HEK293 (cell line): Measurements from ENCODE around the gene CLEC4G.

ENCODE experiments used
- CTCF ChIA-PET: fragments of 350-600 bp; formaldehyde crosslinking; extraction: SDS; loops from one replicate; lab custom pipeline; 2021; ENCODE audit warnings: antibody characterized with exemption; lab: Yijun Ruan, JAX
- POLR2A ChIA-PET: fragments of 300-600 bp; formaldehyde crosslinking; extraction: SDS; loops from one replicate; lab custom pipeline; 2020; ENCODE audit warnings: antibody characterized with exemption, inconsistent platforms; lab: Yijun Ruan, JAX
- H3K27ac ChIP-seq: fragments of 200-500 bp; sonication (Bioruptor generic); 2 replicates; pipeline ENCODE4 v1.5.1; 2014; ENCODE audit warnings: low read depth, low read length, control low read depth, inconsistent platforms; ENCODE audit errors: extremely low read depth
- H3K36me3 ChIP-seq, 2 experiments: fragments of 200-500 bp in 1 of 2; sonication (Bioruptor generic) in 1 of 2; 1 replicate in 1 of 2; 2 replicates in 1 of 2; pipeline ENCODE4 v1.5.1; 2014 to 2017; ENCODE audit warnings: inconsistent platforms in 2 of 2, low read length in 2 of 2; ENCODE audit not compliant: control insufficient read depth in 2 of 2, insufficient read depth in 1 of 2
- H3K4me1 ChIP-seq: fragments of 200-500 bp; sonication (Bioruptor generic); 2 replicates; pipeline ENCODE4 v1.5.1; 2014; ENCODE audit warnings: mild to moderate bottlenecking, low read length, inconsistent platforms; ENCODE audit not compliant: control insufficient read depth, insufficient read depth
- H3K4me3 ChIP-seq: 2 replicates; pipeline ENCODE4 v1.5.1; 2011; ENCODE audit warnings: low read depth, mild to moderate bottlenecking, control low read depth, low read length, moderate library complexity
- H3K9me3 ChIP-seq: fragments of 200-500 bp; sonication (Bioruptor generic); 2 replicates; pipeline ENCODE4 v1.5.1; 2014; ENCODE audit warnings: low read depth, low read length, inconsistent platforms; ENCODE audit not compliant: control insufficient read depth, insufficient read depth
- IKZF3 ChIP-seq: fragments of 450-650 bp; IDR thresholded peaks from 2 replicates; pipeline ENCODE4 v1.5.0; 2018; ENCODE audit warnings: missing biosample characterization, mild to moderate bottlenecking, missing genetic modification characterization, moderate library complexity
- KLF7 ChIP-seq: fragments of 450-650 bp; formaldehyde crosslinking; IDR thresholded peaks from 2 replicates; pipeline ENCODE4 v1.5.1; 2016; ENCODE audit warnings: missing biosample characterization, missing genetic modification characterization, borderline replicate concordance
- ZBTB1 ChIP-seq: fragments of 450-650 bp; formaldehyde crosslinking; IDR thresholded peaks from 2 replicates; pipeline ENCODE4 v1.5.1; 2016; ENCODE audit warnings: missing biosample characterization, missing genetic modification characterization
- ZNF133 ChIP-seq: fragments of 450-650 bp; formaldehyde crosslinking; IDR thresholded peaks from 2 replicates; pipeline ENCODE4 v1.5.1; 2016; ENCODE audit warnings: missing biosample characterization, missing genetic modification characterization
- ZNF2 ChIP-seq: fragments of 450-650 bp; formaldehyde crosslinking; IDR thresholded peaks from 2 replicates; pipeline ENCODE4 v1.5.1; 2016; ENCODE audit warnings: missing biosample characterization, missing genetic modification characterization
- ZNF274 ChIP-seq, 2 experiments: fragments of 200-500 bp in 1 of 2; fragments of 450-650 bp in 1 of 2; sonication (Bioruptor generic) in 1 of 2; formaldehyde crosslinking in 1 of 2; IDR thresholded peaks; 2 replicates each; pipeline versions ENCODE4 v1.5.1 to v1.6.1; 2014 to 2016; ENCODE audit warnings: borderline replicate concordance in 1 of 2, inconsistent platforms in 1 of 2, low read length in 1 of 2, missing biosample characterization in 1 of 2, missing genetic modification characterization in 1 of 2
- ZNF433 ChIP-seq: fragments of 450-650 bp; formaldehyde crosslinking; IDR thresholded peaks from 2 replicates; pipeline ENCODE4 v1.5.1; 2016; ENCODE audit warnings: missing biosample characterization, missing genetic modification characterization, low read depth
- TF ChIP-seq, protein P1 (sequence below): sonication (generic); formaldehyde crosslinking; IDR thresholded peaks from 2 replicates; pipeline ENCODE4 v1.8.1; 2022; ENCODE audit warnings: mild to moderate bottlenecking, moderate library complexity, missing genetic modification reagents
- TF ChIP-seq, protein P2 (sequence below): fragments of 450-650 bp; formaldehyde crosslinking; IDR thresholded peaks from 2 replicates; pipeline ENCODE4 v1.5.1; 2016; ENCODE audit warnings: missing biosample characterization, missing genetic modification characterization, borderline replicate concordance
- TF ChIP-seq, protein P3 (sequence below): fragments of 450-650 bp; formaldehyde crosslinking; IDR thresholded peaks from 2 replicates; pipeline ENCODE4 v1.5.1; 2016; ENCODE audit warnings: missing biosample characterization, missing genetic modification characterization
- TF ChIP-seq, protein P4 (sequence below): fragments of 450-650 bp; formaldehyde crosslinking; IDR thresholded peaks from 2 replicates; pipeline ENCODE4 v1.5.1; 2016; ENCODE audit warnings: missing biosample characterization, missing genetic modification characterization, borderline replicate concordance
- TF ChIP-seq, protein P5 (sequence below): fragments of 450-650 bp; formaldehyde crosslinking; IDR thresholded peaks from 2 replicates; pipeline ENCODE4 v1.5.1; 2017; ENCODE audit warnings: missing biosample characterization, missing genetic modification characterization
- TF ChIP-seq, protein P6 (sequence below): IDR thresholded peaks from 2 replicates; pipeline ENCODE4 v1.6.1; 2011; ENCODE audit warnings: mild to moderate bottlenecking, low read depth, low read length, borderline replicate concordance

CLEC4G gene

DNA sequence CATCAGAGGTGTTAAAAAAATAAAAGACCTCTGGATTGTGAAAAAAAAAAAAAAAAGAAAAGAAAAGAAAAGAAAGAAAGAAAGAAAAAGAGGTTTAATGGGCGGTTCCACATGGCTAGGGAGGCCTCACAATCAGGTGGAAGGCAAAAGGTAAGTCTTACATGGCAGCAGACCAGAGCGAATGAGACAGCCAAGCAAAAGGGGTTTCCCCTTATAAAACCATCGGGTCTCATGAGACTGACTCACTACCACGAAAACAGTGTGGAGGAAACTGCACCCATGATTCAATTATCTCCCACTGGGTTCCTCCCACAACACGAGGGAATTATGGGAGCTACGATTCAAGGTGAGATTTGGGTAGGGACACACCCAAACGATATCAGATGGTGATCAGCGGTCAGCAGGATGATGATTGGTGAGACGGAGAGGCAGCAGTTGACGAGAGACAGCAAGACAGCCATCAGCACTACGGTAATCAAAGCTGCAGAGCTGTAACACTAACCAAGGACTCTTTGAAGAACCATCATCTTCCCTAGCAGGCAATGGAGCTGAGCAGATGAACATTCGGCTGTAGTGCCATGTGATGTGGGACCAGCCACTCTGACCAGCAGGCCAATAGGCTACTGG, 19.4 kb upstream of the CLEC4G start (continued):
- TF ChIP-seq, protein P1, sequence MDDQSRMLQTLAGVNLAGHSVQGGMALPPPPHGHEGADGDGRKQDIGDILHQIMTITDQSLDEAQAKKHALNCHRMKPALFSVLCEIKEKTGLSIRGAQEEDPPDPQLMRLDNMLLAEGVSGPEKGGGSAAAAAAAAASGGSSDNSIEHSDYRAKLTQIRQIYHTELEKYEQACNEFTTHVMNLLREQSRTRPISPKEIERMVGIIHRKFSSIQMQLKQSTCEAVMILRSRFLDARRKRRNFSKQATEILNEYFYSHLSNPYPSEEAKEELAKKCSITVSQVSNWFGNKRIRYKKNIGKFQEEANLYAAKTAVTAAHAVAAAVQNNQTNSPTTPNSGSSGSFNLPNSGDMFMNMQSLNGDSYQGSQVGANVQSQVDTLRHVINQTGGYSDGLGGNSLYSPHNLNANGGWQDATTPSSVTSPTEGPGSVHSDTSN (CRISPR knock-in tag) = no peak
- TF ChIP-seq ZNF274 (IDR thresholded peaks at IDR 0.05; ENCODE audit: low read length) (no peak), ZNF274 (tag by site-specific recombination; IDR thresholded peaks at IDR 0.05; ENCODE audit: borderline replicate concordance) (no peak)
- TF ChIP-seq, protein P2, sequence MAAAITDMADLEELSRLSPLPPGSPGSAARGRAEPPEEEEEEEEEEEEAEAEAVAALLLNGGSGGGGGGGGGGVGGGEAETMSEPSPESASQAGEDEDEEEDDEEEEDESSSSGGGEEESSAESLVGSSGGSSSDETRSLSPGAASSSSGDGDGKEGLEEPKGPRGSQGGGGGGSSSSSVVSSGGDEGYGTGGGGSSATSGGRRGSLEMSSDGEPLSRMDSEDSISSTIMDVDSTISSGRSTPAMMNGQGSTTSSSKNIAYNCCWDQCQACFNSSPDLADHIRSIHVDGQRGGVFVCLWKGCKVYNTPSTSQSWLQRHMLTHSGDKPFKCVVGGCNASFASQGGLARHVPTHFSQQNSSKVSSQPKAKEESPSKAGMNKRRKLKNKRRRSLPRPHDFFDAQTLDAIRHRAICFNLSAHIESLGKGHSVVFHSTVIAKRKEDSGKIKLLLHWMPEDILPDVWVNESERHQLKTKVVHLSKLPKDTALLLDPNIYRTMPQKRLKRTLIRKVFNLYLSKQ (tag by site-specific recombination) = no peak
- TF ChIP-seq, protein P3, sequence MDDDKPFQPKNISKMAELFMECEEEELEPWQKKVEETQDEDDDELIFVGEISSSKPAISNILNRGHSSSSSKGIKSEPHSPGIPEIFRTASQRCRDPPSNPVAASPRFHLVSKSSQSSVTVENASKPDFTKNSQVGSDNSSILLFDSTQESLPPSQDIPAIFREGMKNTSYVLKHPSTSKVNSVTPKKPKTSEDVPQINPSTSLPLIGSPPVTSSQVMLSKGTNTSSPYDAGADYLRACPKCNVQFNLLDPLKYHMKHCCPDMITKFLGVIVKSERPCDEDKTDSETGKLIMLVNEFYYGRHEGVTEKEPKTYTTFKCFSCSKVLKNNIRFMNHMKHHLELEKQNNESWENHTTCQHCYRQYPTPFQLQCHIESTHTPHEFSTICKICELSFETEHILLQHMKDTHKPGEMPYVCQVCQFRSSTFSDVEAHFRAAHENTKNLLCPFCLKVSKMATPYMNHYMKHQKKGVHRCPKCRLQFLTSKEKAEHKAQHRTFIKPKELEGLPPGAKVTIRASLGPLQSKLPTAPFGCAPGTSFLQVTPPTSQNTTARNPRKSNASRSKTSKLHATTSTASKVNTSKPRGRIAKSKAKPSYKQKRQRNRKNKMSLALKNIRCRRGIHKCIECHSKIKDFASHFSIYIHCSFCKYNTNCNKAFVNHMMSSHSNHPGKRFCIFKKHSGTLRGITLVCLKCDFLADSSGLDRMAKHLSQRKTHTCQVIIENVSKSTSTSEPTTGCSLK = no peak

DNA sequence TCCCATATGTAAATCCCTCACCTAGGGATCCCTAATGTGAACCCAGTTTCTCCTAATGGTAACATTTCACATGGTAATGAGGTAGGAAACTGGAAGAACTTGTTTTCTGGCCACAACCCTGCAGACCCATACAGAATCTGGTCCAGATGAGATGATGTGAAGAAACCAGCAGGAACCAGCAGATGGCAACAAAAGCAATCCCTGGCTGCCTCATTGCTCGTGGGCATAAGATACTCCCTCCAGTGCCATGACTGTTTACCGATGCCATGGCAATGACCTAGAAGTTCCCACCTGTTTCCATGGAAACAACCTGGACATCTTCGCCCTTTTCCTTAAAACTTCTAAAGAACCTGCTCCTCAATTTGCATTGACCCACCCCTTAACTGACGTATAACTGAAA, 16.8 kb upstream of the CLEC4G start:
- TF ChIP-seq IKZF3 (no peak), ZNF133 (tag by site-specific recombination) (no peak), ZBTB1 (no peak), KLF7 (no peak), ZNF433 (tag by site-specific recombination) (no peak), ZNF2 (no peak)
- TF ChIP-seq, protein P4, sequence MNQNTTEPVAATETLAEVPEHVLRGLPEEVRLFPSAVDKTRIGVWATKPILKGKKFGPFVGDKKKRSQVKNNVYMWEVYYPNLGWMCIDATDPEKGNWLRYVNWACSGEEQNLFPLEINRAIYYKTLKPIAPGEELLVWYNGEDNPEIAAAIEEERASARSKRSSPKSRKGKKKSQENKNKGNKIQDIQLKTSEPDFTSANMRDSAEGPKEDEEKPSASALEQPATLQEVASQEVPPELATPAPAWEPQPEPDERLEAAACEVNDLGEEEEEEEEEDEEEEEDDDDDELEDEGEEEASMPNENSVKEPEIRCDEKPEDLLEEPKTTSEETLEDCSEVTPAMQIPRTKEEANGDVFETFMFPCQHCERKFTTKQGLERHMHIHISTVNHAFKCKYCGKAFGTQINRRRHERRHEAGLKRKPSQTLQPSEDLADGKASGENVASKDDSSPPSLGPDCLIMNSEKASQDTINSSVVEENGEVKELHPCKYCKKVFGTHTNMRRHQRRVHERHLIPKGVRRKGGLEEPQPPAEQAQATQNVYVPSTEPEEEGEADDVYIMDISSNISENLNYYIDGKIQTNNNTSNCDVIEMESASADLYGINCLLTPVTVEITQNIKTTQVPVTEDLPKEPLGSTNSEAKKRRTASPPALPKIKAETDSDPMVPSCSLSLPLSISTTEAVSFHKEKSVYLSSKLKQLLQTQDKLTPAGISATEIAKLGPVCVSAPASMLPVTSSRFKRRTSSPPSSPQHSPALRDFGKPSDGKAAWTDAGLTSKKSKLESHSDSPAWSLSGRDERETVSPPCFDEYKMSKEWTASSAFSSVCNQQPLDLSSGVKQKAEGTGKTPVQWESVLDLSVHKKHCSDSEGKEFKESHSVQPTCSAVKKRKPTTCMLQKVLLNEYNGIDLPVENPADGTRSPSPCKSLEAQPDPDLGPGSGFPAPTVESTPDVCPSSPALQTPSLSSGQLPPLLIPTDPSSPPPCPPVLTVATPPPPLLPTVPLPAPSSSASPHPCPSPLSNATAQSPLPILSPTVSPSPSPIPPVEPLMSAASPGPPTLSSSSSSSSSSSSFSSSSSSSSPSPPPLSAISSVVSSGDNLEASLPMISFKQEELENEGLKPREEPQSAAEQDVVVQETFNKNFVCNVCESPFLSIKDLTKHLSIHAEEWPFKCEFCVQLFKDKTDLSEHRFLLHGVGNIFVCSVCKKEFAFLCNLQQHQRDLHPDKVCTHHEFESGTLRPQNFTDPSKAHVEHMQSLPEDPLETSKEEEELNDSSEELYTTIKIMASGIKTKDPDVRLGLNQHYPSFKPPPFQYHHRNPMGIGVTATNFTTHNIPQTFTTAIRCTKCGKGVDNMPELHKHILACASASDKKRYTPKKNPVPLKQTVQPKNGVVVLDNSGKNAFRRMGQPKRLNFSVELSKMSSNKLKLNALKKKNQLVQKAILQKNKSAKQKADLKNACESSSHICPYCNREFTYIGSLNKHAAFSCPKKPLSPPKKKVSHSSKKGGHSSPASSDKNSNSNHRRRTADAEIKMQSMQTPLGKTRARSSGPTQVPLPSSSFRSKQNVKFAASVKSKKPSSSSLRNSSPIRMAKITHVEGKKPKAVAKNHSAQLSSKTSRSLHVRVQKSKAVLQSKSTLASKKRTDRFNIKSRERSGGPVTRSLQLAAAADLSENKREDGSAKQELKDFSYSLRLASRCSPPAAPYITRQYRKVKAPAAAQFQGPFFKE (tag by site-specific recombination) = no peak
- TF ChIP-seq, protein P5, sequence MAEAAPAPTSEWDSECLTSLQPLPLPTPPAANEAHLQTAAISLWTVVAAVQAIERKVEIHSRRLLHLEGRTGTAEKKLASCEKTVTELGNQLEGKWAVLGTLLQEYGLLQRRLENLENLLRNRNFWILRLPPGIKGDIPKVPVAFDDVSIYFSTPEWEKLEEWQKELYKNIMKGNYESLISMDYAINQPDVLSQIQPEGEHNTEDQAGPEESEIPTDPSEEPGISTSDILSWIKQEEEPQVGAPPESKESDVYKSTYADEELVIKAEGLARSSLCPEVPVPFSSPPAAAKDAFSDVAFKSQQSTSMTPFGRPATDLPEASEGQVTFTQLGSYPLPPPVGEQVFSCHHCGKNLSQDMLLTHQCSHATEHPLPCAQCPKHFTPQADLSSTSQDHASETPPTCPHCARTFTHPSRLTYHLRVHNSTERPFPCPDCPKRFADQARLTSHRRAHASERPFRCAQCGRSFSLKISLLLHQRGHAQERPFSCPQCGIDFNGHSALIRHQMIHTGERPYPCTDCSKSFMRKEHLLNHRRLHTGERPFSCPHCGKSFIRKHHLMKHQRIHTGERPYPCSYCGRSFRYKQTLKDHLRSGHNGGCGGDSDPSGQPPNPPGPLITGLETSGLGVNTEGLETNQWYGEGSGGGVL = no peak
- TF ChIP-seq, protein P6, sequence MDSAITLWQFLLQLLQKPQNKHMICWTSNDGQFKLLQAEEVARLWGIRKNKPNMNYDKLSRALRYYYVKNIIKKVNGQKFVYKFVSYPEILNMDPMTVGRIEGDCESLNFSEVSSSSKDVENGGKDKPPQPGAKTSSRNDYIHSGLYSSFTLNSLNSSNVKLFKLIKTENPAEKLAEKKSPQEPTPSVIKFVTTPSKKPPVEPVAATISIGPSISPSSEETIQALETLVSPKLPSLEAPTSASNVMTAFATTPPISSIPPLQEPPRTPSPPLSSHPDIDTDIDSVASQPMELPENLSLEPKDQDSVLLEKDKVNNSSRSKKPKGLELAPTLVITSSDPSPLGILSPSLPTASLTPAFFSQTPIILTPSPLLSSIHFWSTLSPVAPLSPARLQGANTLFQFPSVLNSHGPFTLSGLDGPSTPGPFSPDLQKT = no peak
- TF ChIP-seq, all 188 proteins: peak for 0
- ChIA-PET POLR2A (interaction anchor here (0.5 kb wide), 1 partner anchor 17 kb away, joined by 3 read pairs; no protein-coding TSS in a partner anchor), CTCF (no interaction called here)
- no peak overlapping the region for H3K4me3 ChIP-seq
- no peak overlapping the region for H3K27ac ChIP-seq
- no peaks in the 10 kb centered on the region for H3K36me3 ChIP-seq
- H3K4me1 ChIP-seq = no peaks in the 10 kb centered on the region
- no peaks in the 10 kb centered on the region for H3K9me3 ChIP-seq
